MCF 10A (cell line): ENCODE results near the gene GMDS. TPM values are rescaled to one million over a fixed set of nuclear protein-coding genes. Genes with fewer than 3 reads are reported as not detected.

Experiments
- BruUV-seq: library from RNA; stranded (reverse); fragments of 400-500 nt; replicated peaks from 2 replicates; lab custom pipeline; 2021; lab: Mats Ljungman, UMichigan
- CTCF ChIA-PET: fragments of 300-600 bp; sonication (Branson Sonifier 250); formaldehyde crosslinking; extraction: SDS; loops from one replicate; lab custom pipeline; 2021; ENCODE audit warnings: antibody characterized with exemption, inconsistent platforms; lab: Yijun Ruan, JAX
- POLR2A ChIA-PET: fragments of 300-600, 350-650 bp; sonication (Branson Sonifier 250); formaldehyde crosslinking; extraction: SDS; loops from one replicate; lab custom pipeline; 2020; ENCODE audit warnings: antibody characterized with exemption, inconsistent platforms; lab: Yijun Ruan, JAX
- DNase-seq: peaks from one replicate; pipeline ENCODE4 v3.0.0-alpha.2; 2018; ENCODE audit not compliant: unreplicated experiment
- H3K27ac Mint-ChIP-seq: one replicate; pipeline ENCODE4 v1.8.0; 2022; ENCODE audit warnings: mild to moderate bottlenecking, low read depth, mixed read lengths; ENCODE audit not compliant: unreplicated experiment
- H3K27me3 Mint-ChIP-seq: one replicate; pipeline ENCODE4 v1.8.0; 2022; ENCODE audit warnings: mixed read lengths; ENCODE audit not compliant: insufficient read depth, unreplicated experiment
- H3K36me3 Mint-ChIP-seq: one replicate; pipeline ENCODE4 v1.8.0; 2022; ENCODE audit warnings: mild to moderate bottlenecking, moderate library complexity, mixed read lengths; ENCODE audit not compliant: insufficient read depth, unreplicated experiment
- H3K4me1 Mint-ChIP-seq: one replicate; pipeline ENCODE4 v1.8.0; 2022; ENCODE audit warnings: mixed read lengths; ENCODE audit not compliant: insufficient read depth, unreplicated experiment
- H3K4me3 Mint-ChIP-seq: one replicate; pipeline ENCODE4 v1.8.0; 2022; ENCODE audit warnings: mild to moderate bottlenecking, moderate library complexity, mixed read lengths; ENCODE audit not compliant: unreplicated experiment
- H3K9me3 Mint-ChIP-seq: one replicate; pipeline ENCODE4 v1.8.0; 2022; ENCODE audit warnings: mixed read lengths; ENCODE audit not compliant: unreplicated experiment
- CTCF ChIP-seq: fragments of 200-600 bp; IDR thresholded peaks from one replicate; pipeline ENCODE4 v1.8.0; 2022; ENCODE audit warnings: antibody characterized with exemption, mild to moderate bottlenecking; ENCODE audit not compliant: unreplicated experiment
- intact Hi-C: fragments of 100-400 bp; cut with micrococcal nuclease; formaldehyde crosslinking; loops from 2 replicates; pipeline ENCODE4 v1.14.1; 2022
- total RNA-seq: library from RNA; stranded (reverse); gene quantifications from 2 replicates; pipeline ENCODE4 v1.2.3, GENCODE V29; 2022

GMDS gene
- total RNA-seq, 1 experiment from 2014 or later: 24.9 TPM

GRCh38 chr6:2184700-2185455 is 60.5 kb downstream of the GMDS start:
- BruUV-seq: no TSS peak
- no peak overlapping the region for H3K27ac Mint-ChIP-seq

GRCh38 chr6:2183752-2184151 is 61.7 kb downstream of the GMDS start:
- POLR2A ChIA-PET: no interaction called here
- intact Hi-C loops: no loop called here
- Mint-ChIP-seq H3K36me3 (no peaks in the 10 kb centered on the region), H3K27me3 (no peaks in the 10 kb centered on the region), H3K4me3 (no peak overlapping the region), H3K4me1 (peaks cover 6% of the 10 kb centered on the region), H3K27ac (no peak overlapping the region), H3K9me3 (no peaks in the 10 kb centered on the region)
- no peak for TF ChIP-seq CTCF
- CTCF ChIA-PET: interaction anchor here (1.1 kb wide), 1 partner anchor 20 kb away, joined by 3 read pairs; no protein-coding TSS in a partner anchor
- no peak for DNase-seq
- no TSS peak for BruUV-seq

More at GRCh38 chr6:2184700-2185455, 60.5 kb downstream of the GMDS start:
- H3K27me3 Mint-ChIP-seq: no peaks in the 10 kb centered on the region
- no peaks in the 10 kb centered on the region for H3K9me3 Mint-ChIP-seq
- H3K4me1 Mint-ChIP-seq: peaks cover 3% of the 10 kb centered on the region
- POLR2A ChIA-PET: interaction anchor here (0.6 to 1.2 kb wide), 2 partner anchors 9 to 27 kb away, joined by 3 read pairs; no protein-coding TSS in a partner anchor
- no peaks in the 10 kb centered on the region for H3K36me3 Mint-ChIP-seq
- no peak for DNase-seq
- CTCF ChIA-PET: interaction anchor here (0.6 to 1.1 kb wide), 4 partner anchors 21 to 507 kb away, joined by 3 to 4 read pairs (median 4); no protein-coding TSS in a partner anchor
- TF ChIP-seq CTCF: no peak
- intact Hi-C loops: no loop called here
- H3K4me3 Mint-ChIP-seq: no peak overlapping the region

GRCh38 chr6:2183246-2183645 is 62.2 kb downstream of the GMDS start:
- Mint-ChIP-seq H3K27ac (no peak overlapping the region), H3K4me3 (no peak overlapping the region), H3K4me1 (peaks cover 6% of the 10 kb centered on the region), H3K36me3 (no peaks in the 10 kb centered on the region), H3K9me3 (peaks cover 3% of the 10 kb centered on the region), H3K27me3 (no peaks in the 10 kb centered on the region)
- no peak for DNase-seq
- POLR2A ChIA-PET: no interaction called here
- CTCF ChIA-PET: interaction anchor here (0.7 kb wide), 1 partner anchor 62 kb away, joined by 4 read pairs; no protein-coding TSS in a partner anchor
- no peak for TF ChIP-seq CTCF
- intact Hi-C loops: no loop called here
- BruUV-seq: no TSS peak

- H3K4me1 Mint-ChIP-seq: peaks cover 6% of the 10 kb centered on the region
- CTCF ChIA-PET: interaction anchor here (0.7 to 0.9 kb wide), 4 partner anchors 9 to 306 kb away, joined by 3 to 4 read pairs (median 4); no protein-coding TSS in a partner anchor
- H3K4me3 Mint-ChIP-seq: no peak overlapping the region
These were observed 63.2 kb downstream of the GMDS start for GRCh38 chr6:2182251-2182650.

More at GRCh38 chr6:2182251-2182650, 63.2 kb downstream of the GMDS start:
- DNase-seq: no peak
- POLR2A ChIA-PET: interaction anchor here (0.9 to 1.1 kb wide), 2 partner anchors 17 to 20 kb away, joined by 3 to 5 read pairs; no protein-coding TSS in a partner anchor
- H3K27me3 Mint-ChIP-seq: no peaks in the 10 kb centered on the region
- no TSS peak for BruUV-seq
- intact Hi-C loops: no loop called here
- peaks cover 10% of the 10 kb centered on the region for H3K9me3 Mint-ChIP-seq
- H3K36me3 Mint-ChIP-seq: no peaks in the 10 kb centered on the region
- H3K27ac Mint-ChIP-seq: no peak overlapping the region
- no peak for TF ChIP-seq CTCF
